H9 (cell line): ENCODE measurements around the gene PPL. TPM values are rescaled to one million over a fixed set of nuclear protein-coding genes. Genes with fewer than 3 reads are reported as not detected.

ENCODE experiments used
- DNase-seq: peaks from one replicate; pipeline ENCODE4 v3.0.0-alpha.2; 2017
- H2AFZ ChIP-seq: one replicate; pipeline ENCODE4 v1.6.1; 2013; ENCODE audit warnings: mild to moderate bottlenecking, low read length, control low read depth, moderate library complexity
- H2AK5ac ChIP-seq: 2 replicates; pipeline ENCODE4 v1.6.1; 2013; ENCODE audit warnings: low read length, control low read depth, mixed read lengths; ENCODE audit not compliant: insufficient read length
- H2BK120ac ChIP-seq: one replicate; pipeline ENCODE4 v1.6.1; 2013; ENCODE audit warnings: low read depth, mild to moderate bottlenecking, low read length, control low read depth, inconsistent platforms; ENCODE audit not compliant: poor library complexity, severe bottlenecking
- H2BK12ac ChIP-seq: 2 replicates; pipeline ENCODE4 v1.6.1; 2013; ENCODE audit warnings: low read length, control low read depth, mixed read lengths, low read depth; ENCODE audit not compliant: insufficient read length
- H2BK15ac ChIP-seq: 2 replicates; pipeline ENCODE4 v1.6.1; 2013; ENCODE audit warnings: low read depth, low read length, control low read depth
- H2BK20ac ChIP-seq: one replicate; pipeline ENCODE4 v1.6.1; 2013; ENCODE audit warnings: low read depth, mild to moderate bottlenecking, low read length, control low read depth, inconsistent platforms; ENCODE audit not compliant: poor library complexity, severe bottlenecking
- H2BK5ac ChIP-seq: 2 replicates; pipeline ENCODE4 v1.6.1; 2013; ENCODE audit warnings: low read length, control low read depth, mixed read lengths; ENCODE audit not compliant: insufficient read length
- H3K14ac ChIP-seq: 2 replicates; pipeline ENCODE4 v1.6.1; 2013; ENCODE audit warnings: low read length, control low read depth; ENCODE audit not compliant: insufficient read depth
- H3K18ac ChIP-seq: 2 replicates; pipeline ENCODE4 v1.6.1; 2013; ENCODE audit warnings: low read depth, mild to moderate bottlenecking, mixed read lengths, low read length, control low read depth; ENCODE audit not compliant: insufficient read length
- H3K23ac ChIP-seq: 2 replicates; pipeline ENCODE4 v1.6.1; 2013; ENCODE audit warnings: low read length, control low read depth, mixed read lengths, low read depth; ENCODE audit not compliant: insufficient read length
- H3K23me2 ChIP-seq: 2 replicates; pipeline ENCODE4 v1.6.1; 2013; ENCODE audit warnings: low read depth, mild to moderate bottlenecking, mixed read lengths, low read length, control low read depth; ENCODE audit not compliant: insufficient read length, poor library complexity, severe bottlenecking
- H3K27ac ChIP-seq: 2 replicates; pipeline ENCODE4 v1.5.1; 2013; ENCODE audit warnings: low read length, control low read depth, mixed read lengths, low read depth; ENCODE audit not compliant: insufficient read length
- H3K27me3 ChIP-seq: 2 replicates; pipeline ENCODE4 v1.6.1; 2013; ENCODE audit warnings: low read length, control low read depth, inconsistent platforms; ENCODE audit not compliant: insufficient read depth
- H3K4ac ChIP-seq: 2 replicates; pipeline ENCODE4 v1.6.1; 2013; ENCODE audit warnings: low read depth, mild to moderate bottlenecking, control low read depth, inconsistent platforms, low read length, moderate library complexity
- H3K4me1 ChIP-seq: 2 replicates; pipeline ENCODE4 v1.6.1; 2013; ENCODE audit warnings: low read length, control low read depth, inconsistent platforms; ENCODE audit not compliant: insufficient read depth
- H3K4me2 ChIP-seq: 2 replicates; pipeline ENCODE4 v1.6.1; 2013; ENCODE audit warnings: low read length, control low read depth, mixed read lengths; ENCODE audit not compliant: insufficient read length, insufficient read depth
- H3K56ac ChIP-seq: 2 replicates; pipeline ENCODE4 v1.6.1; 2013; ENCODE audit warnings: low read depth, mild to moderate bottlenecking, mixed read lengths, low read length, control low read depth; ENCODE audit not compliant: insufficient read length
- H3K79me1 ChIP-seq: 2 replicates; pipeline ENCODE4 v1.6.1; 2013; ENCODE audit warnings: low read depth, mild to moderate bottlenecking, moderate library complexity, low read length, control low read depth, inconsistent platforms; ENCODE audit not compliant: insufficient read depth, poor library complexity, severe bottlenecking
- H3K79me2 ChIP-seq: 2 replicates; pipeline ENCODE4 v1.6.1; 2013; ENCODE audit warnings: low read length, control low read depth, inconsistent platforms; ENCODE audit not compliant: insufficient read depth
- H3K9ac ChIP-seq: 2 replicates; pipeline ENCODE4 v1.6.1; 2013; ENCODE audit warnings: low read length, control low read depth, mixed read lengths; ENCODE audit not compliant: insufficient read length; ENCODE audit errors: extremely low read depth
- H3K9me3 ChIP-seq: one replicate; pipeline ENCODE4 v1.6.1; 2013; ENCODE audit warnings: low read depth, low read length, inconsistent platforms; ENCODE audit not compliant: control insufficient read depth
- H3T11ph ChIP-seq: one replicate; pipeline ENCODE4 v1.6.1; 2013; ENCODE audit warnings: mild to moderate bottlenecking, low read length, control low read depth, inconsistent platforms
- H4K20me1 ChIP-seq: one replicate; pipeline ENCODE4 v1.6.1; 2013; ENCODE audit not compliant: control insufficient read depth, insufficient read length, insufficient read depth
- H4K5ac ChIP-seq: 2 replicates; pipeline ENCODE4 v1.6.1; 2013; ENCODE audit warnings: low read depth, mild to moderate bottlenecking, mixed read lengths, low read length, control low read depth; ENCODE audit not compliant: insufficient read length
- H4K8ac ChIP-seq: replicated peaks from 2 replicates; pipeline ENCODE4 v1.6.1; 2013; ENCODE audit warnings: low read length, control low read depth, mixed read lengths, low read depth; ENCODE audit not compliant: insufficient read length
- H4K91ac ChIP-seq: 2 replicates; pipeline ENCODE4 v1.6.1; 2013; ENCODE audit warnings: low read depth, mild to moderate bottlenecking, moderate library complexity, mixed read lengths, low read length, control low read depth; ENCODE audit not compliant: insufficient read length
- H3K27ac Mint-ChIP-seq, 3 experiments: 2 replicates in 2 of 3; 3 replicates in 1 of 3; pipeline ENCODE4 v1.8.0; 2020 to 2021; ENCODE audit warnings: mixed read lengths in 3 of 3, mild to moderate bottlenecking in 1 of 3, moderate library complexity in 1 of 3
- H3K27me3 Mint-ChIP-seq: 2 replicates; pipeline ENCODE4 v1.8.0; 2021; ENCODE audit warnings: low read depth, mild to moderate bottlenecking, moderate library complexity, mixed read lengths
- H3K36me3 Mint-ChIP-seq, 3 experiments: 2 replicates in 2 of 3; 3 replicates in 1 of 3; pipeline ENCODE4 v1.8.0; 2020 to 2021; ENCODE audit warnings: low read depth in 3 of 3, mixed read lengths in 3 of 3; ENCODE audit not compliant: insufficient read depth in 1 of 3
- H3K4me1 Mint-ChIP-seq, 2 experiments: 2 replicates each; pipeline ENCODE4 v1.8.0; 2020; ENCODE audit warnings: mixed read lengths in 2 of 2
- H3K4me3 Mint-ChIP-seq, 2 experiments: 2 replicates in 1 of 2; 3 replicates in 1 of 2; pipeline ENCODE4 v1.8.0; 2020 to 2021; ENCODE audit warnings: mild to moderate bottlenecking in 2 of 2, mixed read lengths in 2 of 2, moderate library complexity in 1 of 2
- H3K9me3 Mint-ChIP-seq, 2 experiments: 2 replicates in 1 of 2; 3 replicates in 1 of 2; pipeline ENCODE4 v1.8.0; 2020; ENCODE audit warnings: mild to moderate bottlenecking in 2 of 2, mixed read lengths in 2 of 2, moderate library complexity in 1 of 2
- CTCF ChIP-seq: fragments of 200-600 bp; sonication (generic); conservative IDR thresholded peaks from 3 replicates; pipeline ENCODE4 v1.8.0; 2021; ENCODE audit warnings: antibody characterized with exemption, mild to moderate bottlenecking
- WGBS: extraction: QIAGEN DNeasy Blood & Tissue Kit; methylation state at CpG from one replicate; pipeline ENCODE4 v1.1.7; 2013; ENCODE audit warnings: missing lambda C conversion rate, low lambda C conversion rate, mixed read lengths; ENCODE audit not compliant: insufficient read length; ENCODE audit errors: extremely low coverage; 5-methylcytosine and 5-hydroxymethylcytosine counted together
- total RNA-seq: library from RNA; stranded (reverse); gene quantifications from 2 replicates; pipeline ENCODE4 v1.2.1, GENCODE V29; 2021

Gene PPL
- total RNA-seq, 1 experiment from 2014 or later, result 29.2 TPM

- no peaks in the 10 kb centered on the region for H3K79me1 ChIP-seq
Measured at GRCh38 chr16:4962716-4963115, 25.8 kb upstream of the PPL start.

More at GRCh38 chr16:4962716-4963115, 25.8 kb upstream of the PPL start:
- no peak overlapping the region for H3K27ac ChIP-seq
- H4K8ac ChIP-seq, result no peak overlapping the region
- H3K23me2 ChIP-seq, result peaks cover 4% of the 10 kb centered on the region
- Mint-ChIP-seq H3K36me3 (no peaks in the 10 kb centered on the region), H3K9me3 (peaks cover 0 to 3% of the 10 kb centered on the region in 2 experiments; a peak in 1 of 5 replicates), H3K27me3 (peaks cover 7% of the 10 kb centered on the region), H3K4me3 (no peak overlapping the region), H3K4me1 (peaks cover 10 to 19% of the 10 kb centered on the region in 2 experiments), H3K27ac (no peak overlapping the region)
- H3K27me3 ChIP-seq, result no peaks in the 10 kb centered on the region; the same call in 1 of the 2 replicates
- no peak overlapping the region for H2AFZ ChIP-seq
- H3K79me2 ChIP-seq, result no peaks in the 10 kb centered on the region
- H2BK12ac ChIP-seq, result no peak overlapping the region
- H4K91ac ChIP-seq, result no peak overlapping the region
- no peak overlapping the region for H2BK5ac ChIP-seq
- no peak overlapping the region for H3K18ac ChIP-seq
- no peak overlapping the region for H3K14ac ChIP-seq
- H2BK20ac ChIP-seq, result no peak overlapping the region
- H2AK5ac ChIP-seq, result no peak overlapping the region
- no peak overlapping the region for H3T11ph ChIP-seq
- peaks cover 2% of the 10 kb centered on the region; the same call in 1 of the 2 replicates for H3K4me1 ChIP-seq
- DNase-seq, result no peak
- no peaks in the 10 kb centered on the region for H4K20me1 ChIP-seq
- no peak for TF ChIP-seq CTCF
- H3K9me3 ChIP-seq, result no peaks in the 10 kb centered on the region
- H3K4me2 ChIP-seq, result no peak overlapping the region
- H2BK120ac ChIP-seq, result no peak overlapping the region
- H3K23ac ChIP-seq, result no peak overlapping the region
- no peak overlapping the region for H2BK15ac ChIP-seq
- no peak overlapping the region for H3K9ac ChIP-seq
- no CpG with 5 or more reads among the region's 7 CpGs for WGBS
- no peak overlapping the region for H3K56ac ChIP-seq
- no peak overlapping the region for H4K5ac ChIP-seq
- H3K4ac ChIP-seq, result no peak overlapping the region
